ENCODE data around the gene SUPT16H.

GRCh38 chr14:21373980-21374379, 9.8 kb downstream of the SUPT16H start:
- TF ChIP-seq CTCF (IDR thresholded peaks at IDR 0.05) (no peak), POLR2A (IDR thresholded peaks at IDR 0.05; ENCODE audit: low read depth) (no peak), EP300 (IDR thresholded peaks at IDR 0.05) (no peak), POLR2AphosphoS5 (IDR thresholded peaks at IDR 0.05) (no peak)
